AG09319 (cell line): ENCODE data around the gene MYH15.

Source experiments
- DNase-seq: peaks from one replicate; pipeline ENCODE4 v3.0.0-alpha.2; 2010; ENCODE audit warnings: low read depth; ENCODE audit errors: extremely low read depth
- CTCF ChIP-seq: IDR thresholded peaks from 2 replicates; pipeline ENCODE4 v1.5.1; 2011; ENCODE audit warnings: low read depth, mild to moderate bottlenecking, inconsistent platforms, low read length, moderate library complexity

Gene MYH15

GRCh38 chr3:108394563-108394962, 115.8 kb downstream of the MYH15 start:
- DNase-seq: no peak
- no peak for TF ChIP-seq CTCF

GRCh38 chr3:108394016-108394415, 116.4 kb downstream of the MYH15 start:
- DNase-seq: no peak
- no peak for TF ChIP-seq CTCF

GRCh38 chr3:108393128-108393900, 117.1 kb downstream of the MYH15 start:
- DNase-seq: no peak
- TF ChIP-seq CTCF: no peak

- TF ChIP-seq CTCF: no peak
- no peak for DNase-seq
Measured at GRCh38 chr3:108391917-108392593, 118.3 kb downstream of the MYH15 start.

- no peak for TF ChIP-seq CTCF
- no peak for DNase-seq
Measured at GRCh38 chr3:108389372-108389771, 121.0 kb downstream of the MYH15 start.

- TF ChIP-seq CTCF: no peak
- DNase-seq: no peak
Measured at GRCh38 chr3:108388136-108389132, 122.0 kb downstream of the MYH15 start.
